Stimulated activated CD8-positive, alpha-beta memory T cell treated with anti-CD3 and anti-CD28 coated beads, Interleukin-4, amount 100 ng/mL, for 4 hours (primary cell): ENCODE data around the gene PTH1R.

ENCODE experiments used
- DNase-seq, 2 donors: peaks; one replicate each; pipeline ENCODE4 v3.0.0-alpha.2; 2020; ENCODE audit warnings: low read depth in 2 of 2, low spot score in 1 of 2

Gene PTH1R

GRCh38 chr3:46943237-46944187, 66.0 kb downstream of the PTH1R start:
- no peak for DNase-seq

GRCh38 chr3:46944191-46944590, 66.7 kb downstream of the PTH1R start:
- no peak for DNase-seq

GRCh38 chr3:46946416-46946815, 68.9 kb downstream of the PTH1R start:
- DNase-seq, result no peak

GRCh38 chr3:46946856-46947545, 69.5 kb downstream of the PTH1R start:
- DNase-seq, result peak; percentile 39 to 59

GRCh38 chr3:46947546-46947901, 70.0 kb downstream of the PTH1R start:
- no peak for DNase-seq

- DNase-seq, result peak in 1 of 2 donors; percentile 56
These were observed 70.7 kb downstream of the PTH1R start for GRCh38 chr3:46947981-46948791.

GRCh38 chr3:46948830-46949671, 71.5 kb downstream of the PTH1R start:
- DNase-seq, result no peak

GRCh38 chr3:46950177-46950576, 72.7 kb downstream of the PTH1R start:
- no peak for DNase-seq

GRCh38 chr3:46950650-46951241, 73.2 kb downstream of the PTH1R start:
- no peak for DNase-seq

GRCh38 chr3:46952813-46953212, 75.3 kb downstream of the PTH1R start:
- DNase-seq, result no peak
